OCI-LY3 (cell line): ENCODE data around the gene ANGPTL4.

ENCODE experiments used
- CTCF ChIP-seq: fragments of 200-600, 300-600 bp; sonication (generic); IDR thresholded peaks from 2 replicates; pipeline ENCODE4 v1.5.1; 2014; ENCODE audit warnings: antibody characterized with exemption, low read length, low read depth
- EZH2phosphoT487 ChIP-seq: fragments of 200-600 bp; shearing (Covaris generic); IDR thresholded peaks from 2 replicates; pipeline ENCODE4 v1.6.1; 2018; ENCODE audit warnings: antibody characterized with exemption, mixed run types, low read depth

GRCh38 chr19:8412783-8413628 lies 49.1 kb downstream of the ANGPTL4 start, which contains the start of gene MARCHF2:
- TF ChIP-seq CTCF (peak; percentile 59), EZH2phosphoT487 (no peak)
